ENCODE data around the gene CORT.

Gene CORT

GRCh38 chr1:10479296-10479695, 29.5 kb downstream of the CORT start:
- DNase-seq, result no peak

GRCh38 chr1:10480614-10481013, 30.8 kb downstream of the CORT start:
- no peak for DNase-seq

GRCh38 chr1:10484521-10484920, 34.7 kb downstream of the CORT start:
- no peak for DNase-seq

- no peak for DNase-seq
Measured at GRCh38 chr1:10489291-10490055, 39.6 kb downstream of the CORT start.

GRCh38 chr1:10490286-10490970, 40.6 kb downstream of the CORT start:
- no peak for DNase-seq

GRCh38 chr1:10494418-10494753, 44.6 kb downstream of the CORT start:
- no peak for DNase-seq

- DNase-seq, result peak; percentile 51 to 78
Measured at GRCh38 chr1:10494754-10495474, 45.1 kb downstream of the CORT start.

- DNase-seq, result no peak
Measured at GRCh38 chr1:10495475-10495817, 45.6 kb downstream of the CORT start.

- DNase-seq, result no peak
Measured at GRCh38 chr1:10495952-10496351, 46.1 kb downstream of the CORT start.

GRCh38 chr1:10497109-10497508, 47.3 kb downstream of the CORT start:
- no peak for DNase-seq

GRCh38 chr1:10498231-10498630, 48.4 kb downstream of the CORT start:
- DNase-seq, result no peak

Data from NCI-H446 (cell line).